ENCODE data around the gene MIER3.

DNA sequence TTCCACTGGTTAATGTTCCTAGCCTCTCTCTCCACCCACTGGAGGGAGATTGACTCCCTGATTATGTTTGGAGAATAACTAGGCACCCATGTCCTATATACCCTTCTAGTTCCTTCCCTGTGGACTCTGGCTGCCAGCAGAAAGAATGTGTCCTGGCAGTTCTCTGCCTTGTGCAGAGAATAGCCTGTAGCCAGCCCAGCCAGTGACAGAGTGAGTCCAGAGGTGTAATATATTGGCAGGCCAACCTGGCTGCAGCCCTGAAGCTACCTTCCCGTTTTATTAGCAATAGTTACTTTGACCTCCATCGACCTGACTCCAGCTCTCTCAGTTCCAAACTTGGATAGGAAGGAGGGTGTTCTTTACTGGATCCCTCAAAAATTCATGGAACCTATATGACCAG, 34.4 kb downstream of the MIER3 start:
- no peak for TF ChIP-seq EZH2phosphoT487 (IDR thresholded peaks at IDR 0.05; ENCODE audit: insufficient read depth, low read depth)
- TF ChIP-seq EZH2 (IDR thresholded peaks at IDR 0.05; ENCODE audit: insufficient read depth, poor library complexity, severe bottlenecking): no peak
